GM19438 (cell line): ENCODE measurements around the gene NUDT8.

ENCODE experiments used
- ATAC-seq: cut with Tn5 transposase; IDR thresholded peaks from one replicate; pipeline ENCODE4 v1.9.1; 2021; ENCODE audit warnings: low read depth; ENCODE audit not compliant: unreplicated experiment

NUDT8 gene, protein sequence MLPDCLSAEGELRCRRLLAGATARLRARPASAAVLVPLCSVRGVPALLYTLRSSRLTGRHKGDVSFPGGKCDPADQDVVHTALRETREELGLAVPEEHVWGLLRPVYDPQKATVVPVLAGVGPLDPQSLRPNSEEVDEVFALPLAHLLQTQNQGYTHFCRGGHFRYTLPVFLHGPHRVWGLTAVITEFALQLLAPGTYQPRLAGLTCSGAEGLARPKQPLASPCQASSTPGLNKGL

DNA sequence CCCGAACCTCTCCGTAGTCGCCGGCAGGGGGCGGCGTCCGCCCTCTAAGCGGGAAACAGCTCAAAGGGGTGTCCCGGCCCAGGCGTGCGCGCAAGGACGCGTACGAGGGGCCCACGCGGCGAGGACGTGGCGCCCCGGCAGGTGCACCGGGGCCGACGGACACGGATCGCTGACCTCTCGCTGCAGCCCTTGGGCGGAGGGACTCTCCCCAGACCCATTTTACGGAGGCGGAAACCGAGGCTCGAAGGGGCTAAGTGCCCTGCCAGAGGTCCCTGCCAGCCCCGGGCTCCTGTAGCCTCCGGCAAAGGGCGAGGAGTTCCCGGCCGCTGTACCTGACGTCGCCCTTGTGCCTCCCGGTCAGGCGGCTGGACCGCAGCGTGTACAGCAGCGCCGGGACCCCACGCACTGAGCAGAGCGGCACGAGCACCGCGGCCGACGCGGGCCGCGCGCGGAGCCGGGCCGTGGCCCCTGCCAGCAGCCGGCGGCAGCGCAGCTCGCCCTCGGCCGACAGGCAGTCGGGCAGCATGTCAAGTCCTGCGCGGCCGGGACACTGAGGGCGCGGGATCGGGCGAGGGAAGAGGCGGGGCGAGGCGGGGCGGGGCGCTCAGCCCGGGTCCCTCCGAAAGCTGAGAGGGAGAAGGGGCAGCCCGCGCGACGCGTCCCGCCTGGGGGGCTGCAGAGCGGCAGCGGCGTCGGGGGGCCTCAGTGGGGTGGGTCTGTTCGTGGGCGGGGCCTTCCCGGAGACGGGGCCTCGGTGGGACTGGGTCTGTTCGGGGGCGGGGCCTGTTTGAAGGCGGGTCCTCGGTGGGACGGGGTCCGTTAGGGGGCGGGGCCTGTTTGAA, at the start of gene NUDT8:
NUDT8 (minus strand) TSS at position 552 of the 842 bp plus-strand sequence; CDS start at position 526, 26 bp downstream.
- peak; percentile 45 for ATAC-seq

DNA sequence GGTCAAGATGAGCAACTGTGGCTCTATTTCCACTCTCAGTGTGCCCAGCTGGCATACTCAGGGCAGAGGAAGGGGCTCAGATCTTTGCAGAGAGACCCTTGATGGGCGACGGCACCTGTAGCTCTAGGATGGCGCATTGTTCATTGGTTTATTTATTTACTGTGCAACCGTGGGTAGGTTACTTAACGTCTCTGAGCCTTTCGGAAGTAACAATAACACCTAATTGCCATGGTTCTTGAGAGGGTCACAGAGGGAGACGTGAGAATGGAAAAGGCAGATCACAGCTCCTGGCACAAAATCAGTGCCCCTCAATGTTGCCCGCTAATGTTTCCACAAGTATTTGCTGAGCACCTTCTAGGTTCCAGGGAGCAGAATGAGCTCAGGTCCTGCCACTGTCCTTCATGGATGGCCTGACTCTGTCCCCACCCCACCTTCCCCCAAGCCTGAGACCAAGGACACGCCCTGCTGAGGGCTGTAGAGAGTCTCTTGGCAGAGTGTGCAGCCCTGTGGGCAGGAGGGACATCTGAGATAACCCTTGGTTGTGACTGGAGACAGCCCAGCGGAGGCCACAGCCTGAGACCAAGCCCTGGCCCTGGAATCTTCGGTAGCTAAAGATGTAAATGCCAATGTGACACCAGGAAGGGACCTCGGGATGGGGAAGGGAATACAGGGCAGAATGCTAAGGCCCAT, 45.5 kb upstream of the NUDT8 start:
- no peak for ATAC-seq

DNA sequence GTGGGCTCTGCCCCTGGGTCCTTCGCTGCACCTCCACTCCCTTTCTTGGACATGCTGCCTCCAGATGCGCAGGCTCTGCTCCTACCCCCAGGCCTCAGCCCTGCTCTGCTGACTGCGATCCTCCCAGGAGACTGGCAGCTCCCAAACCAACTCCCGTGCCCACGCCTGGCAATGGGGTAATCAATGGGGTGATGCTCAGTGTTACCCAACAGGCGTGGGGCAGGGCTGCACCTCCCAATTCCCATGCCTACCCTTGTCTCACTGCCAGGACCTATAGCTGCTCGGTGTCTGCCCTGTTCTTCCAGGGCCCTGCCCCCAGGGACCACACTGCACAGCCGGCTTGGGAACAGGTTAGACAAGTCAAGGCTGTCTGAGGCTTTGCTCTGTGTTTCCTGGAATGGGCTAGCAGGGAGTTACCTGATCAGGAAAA, 44.7 kb upstream of the NUDT8 start, which contains the start of gene ALDH3B2:
ALDH3B2 (minus strand) TSS at position 182 of the 430 bp plus-strand sequence. CDS start 7,688 bp downstream, outside the sequence.
- no peak for ATAC-seq

DNA sequence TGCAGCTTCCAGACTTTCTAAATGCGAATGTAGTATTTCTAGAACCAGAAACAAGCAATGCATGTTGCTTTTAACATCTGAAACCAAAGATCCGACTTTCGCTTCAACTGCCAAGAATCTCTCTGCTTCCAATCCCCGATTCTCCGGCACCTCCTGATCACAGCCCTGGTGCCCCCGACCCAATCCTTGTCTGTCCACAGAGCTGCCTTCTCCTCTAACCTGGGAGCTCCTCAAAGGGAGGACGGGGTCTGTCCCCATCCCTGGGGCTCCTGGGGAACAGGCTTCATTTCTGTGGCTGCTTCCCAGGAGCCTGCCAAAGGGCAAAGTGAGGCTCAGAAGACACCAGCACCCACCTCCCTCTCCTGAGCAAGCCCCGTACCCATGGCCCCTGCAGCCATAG, 44.2 kb upstream of the NUDT8 start:
- ATAC-seq: no peak

DNA sequence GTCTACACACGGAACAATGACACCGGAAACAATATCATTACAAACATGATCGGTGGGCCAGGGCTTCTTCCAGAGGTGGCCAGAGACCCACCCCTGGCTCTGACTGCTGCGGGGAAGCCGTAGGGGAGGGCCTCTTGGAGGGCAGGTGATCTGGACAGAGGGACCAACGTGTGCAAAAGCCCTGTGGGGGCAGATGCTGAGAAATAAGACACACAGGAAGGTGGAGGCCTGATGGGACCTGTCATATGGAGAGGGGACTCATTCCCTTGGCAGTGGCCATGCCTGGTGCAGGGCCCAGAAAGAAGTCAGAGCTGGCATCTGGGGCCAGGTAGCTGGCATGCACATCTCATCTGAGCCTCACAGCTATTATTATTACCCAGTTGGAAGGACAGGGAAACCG, 43.6 kb upstream of the NUDT8 start:
- ATAC-seq: no peak

DNA sequence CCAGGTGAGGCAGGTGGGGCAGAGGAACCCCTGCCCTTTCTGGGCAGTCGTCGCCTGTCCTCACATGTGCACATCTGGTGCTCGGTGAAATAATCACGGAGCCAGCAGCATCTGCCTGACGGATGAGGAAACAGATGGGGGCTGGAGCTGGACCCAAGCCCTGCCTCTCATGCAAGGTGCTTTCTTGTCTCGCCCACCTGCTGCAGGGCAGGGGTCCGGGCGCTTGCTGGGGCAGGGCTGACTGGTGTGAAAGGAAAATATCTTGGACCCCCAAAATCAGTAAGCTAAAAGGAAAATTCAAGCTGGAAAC, 41.4 kb upstream of the NUDT8 start:
- no peak for ATAC-seq

DNA sequence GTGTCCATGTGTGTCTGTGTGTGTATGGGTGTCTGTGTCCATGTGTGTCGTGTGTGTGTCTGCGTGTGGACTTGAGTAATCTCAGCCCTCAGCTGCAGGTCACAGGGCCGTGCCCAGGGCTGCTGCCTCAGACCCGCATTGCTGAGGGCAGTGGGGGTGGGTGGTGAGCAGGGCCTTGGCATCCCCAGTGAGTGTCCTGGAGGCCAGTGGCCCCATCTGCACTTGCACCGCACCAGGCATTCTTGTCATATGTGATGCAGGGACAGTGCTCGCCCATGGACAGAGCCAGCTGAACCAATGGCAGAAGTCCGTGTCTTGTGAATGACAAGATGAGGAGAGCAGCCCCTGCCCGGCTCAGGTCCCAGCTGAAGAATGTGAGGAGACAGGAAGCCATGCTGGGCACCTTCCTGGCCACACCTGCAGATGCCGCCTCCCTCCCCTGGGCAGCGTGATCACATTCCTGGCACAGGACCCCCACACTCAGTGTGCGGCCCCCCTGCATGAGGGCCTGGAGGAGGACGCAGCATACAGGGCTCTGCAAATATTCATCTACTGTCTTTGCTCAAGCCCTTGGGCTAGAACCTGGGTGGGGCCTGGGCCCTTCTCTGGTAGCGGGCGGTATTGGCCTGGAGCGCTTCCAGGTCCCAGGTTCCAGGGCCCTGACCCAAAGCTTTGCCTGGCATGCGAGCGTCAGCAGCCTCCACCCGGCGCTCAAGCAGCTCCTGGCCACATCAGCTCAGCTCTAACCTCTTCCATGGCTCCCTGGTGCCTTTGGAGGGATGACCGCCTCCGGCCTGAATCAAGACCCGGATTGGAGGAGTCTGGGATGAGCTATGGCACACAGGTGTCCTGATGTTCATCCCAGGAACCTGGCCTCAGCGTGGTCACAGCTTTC, 40.8 kb upstream of the NUDT8 start:
- no peak for ATAC-seq

DNA sequence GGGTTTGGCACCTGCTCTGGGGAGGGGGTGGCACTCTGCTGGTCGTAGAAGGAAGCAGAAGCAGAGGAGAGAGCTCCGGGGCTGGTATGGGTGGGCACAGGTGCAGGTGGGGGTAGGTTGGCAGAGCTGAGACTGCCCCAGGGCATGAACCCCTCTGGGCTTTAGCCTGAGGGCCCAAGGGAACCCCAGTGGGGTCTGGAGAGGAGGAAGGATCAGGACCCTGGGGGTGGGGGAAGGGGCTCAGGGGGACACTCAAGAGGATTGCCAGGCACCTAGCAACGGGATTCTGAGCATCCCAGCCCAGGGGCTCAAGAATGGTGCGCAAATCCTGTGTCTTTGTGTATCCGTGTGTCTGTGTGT, 38.4 kb upstream of the NUDT8 start:
- no peak for ATAC-seq

DNA sequence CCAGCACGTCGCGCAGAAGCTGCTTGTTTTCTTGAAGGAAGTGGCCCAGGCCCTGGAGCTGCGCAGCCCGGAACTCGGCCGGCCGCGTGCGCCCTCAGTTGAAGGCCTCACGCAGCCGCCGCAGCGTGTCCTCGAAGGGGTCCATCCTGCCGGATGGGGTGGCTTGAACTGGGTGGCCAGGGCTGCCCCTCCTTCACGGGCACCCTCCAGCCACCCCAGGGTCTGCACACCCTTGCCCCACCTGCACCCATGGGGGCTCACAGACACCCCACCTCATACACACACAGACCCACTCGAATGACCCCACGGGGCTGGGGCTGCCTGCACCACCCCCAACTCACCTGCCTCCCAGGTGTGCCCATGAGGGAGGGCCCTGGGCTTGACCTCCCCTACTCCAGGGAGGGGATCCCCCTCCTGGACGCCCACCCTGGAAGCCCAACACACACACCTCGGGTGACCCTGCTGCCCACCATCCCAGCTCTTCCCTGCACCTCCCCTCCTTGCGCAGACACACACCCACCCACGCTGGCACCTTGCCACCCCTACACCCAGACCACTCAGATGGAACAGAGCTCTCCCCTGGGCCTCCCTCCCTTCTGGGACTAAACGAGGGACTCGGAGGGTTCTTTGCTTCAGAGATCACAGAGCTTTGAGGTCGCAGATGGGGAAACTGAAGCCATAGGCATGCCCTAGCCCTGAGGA, 37.9 kb upstream of the NUDT8 start:
- no peak for ATAC-seq

DNA sequence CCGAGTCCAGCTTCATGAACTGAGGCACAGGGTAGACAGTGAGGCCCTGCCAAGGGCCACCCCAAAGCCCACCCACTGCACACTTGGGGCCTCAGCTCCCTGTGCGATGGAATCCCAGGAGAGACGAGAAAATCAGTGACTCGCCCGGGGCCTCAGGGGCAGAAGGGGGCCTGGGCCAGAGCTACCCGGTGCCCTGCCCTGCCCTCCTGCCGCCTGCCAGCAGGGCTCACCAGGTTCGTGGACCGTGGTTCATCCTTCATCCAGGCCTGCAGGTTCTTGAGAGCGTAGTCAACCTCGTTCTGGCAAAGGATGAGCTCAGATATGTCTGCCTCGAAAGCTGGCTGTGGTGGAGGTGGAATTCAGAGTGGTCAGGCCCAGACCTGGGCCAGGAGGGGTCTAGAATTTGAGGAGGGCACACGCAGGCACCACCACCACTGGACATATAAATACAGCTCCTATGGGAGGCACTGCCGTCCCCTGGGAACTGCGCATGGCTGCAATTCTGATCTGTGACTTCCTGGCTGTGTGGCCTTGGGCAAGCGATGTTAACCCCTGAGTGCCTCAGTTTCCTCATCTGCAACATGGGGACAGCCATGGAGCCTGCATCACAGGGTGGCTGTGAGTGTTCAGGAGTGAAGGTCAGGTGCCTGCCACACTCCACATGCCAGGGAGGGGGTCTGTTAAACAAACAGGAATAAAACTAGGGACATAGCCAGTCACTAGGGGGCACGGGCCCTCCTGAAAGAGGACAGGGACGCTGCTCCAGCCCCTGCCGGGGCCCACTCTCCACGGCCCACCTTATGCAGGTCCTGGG, 37.1 kb upstream of the NUDT8 start:
- no peak for ATAC-seq

DNA sequence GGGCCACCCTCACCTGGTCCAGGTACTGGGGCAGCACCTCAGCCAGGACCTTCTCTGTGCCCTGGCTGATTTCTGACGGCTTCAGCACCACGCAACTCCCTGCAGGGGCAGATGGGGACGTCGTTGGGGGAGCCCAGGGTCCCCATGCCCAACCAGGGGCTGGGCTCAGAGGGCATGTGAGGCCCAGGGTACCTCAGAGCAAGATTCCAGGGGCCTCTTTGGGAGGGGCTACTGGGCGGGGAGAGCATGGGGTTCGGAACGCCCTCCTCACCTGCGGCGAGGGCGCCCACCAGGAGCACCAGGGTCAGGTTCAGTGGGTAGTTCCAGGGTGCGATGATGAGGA, 36.5 kb upstream of the NUDT8 start:
- ATAC-seq: no peak

DNA sequence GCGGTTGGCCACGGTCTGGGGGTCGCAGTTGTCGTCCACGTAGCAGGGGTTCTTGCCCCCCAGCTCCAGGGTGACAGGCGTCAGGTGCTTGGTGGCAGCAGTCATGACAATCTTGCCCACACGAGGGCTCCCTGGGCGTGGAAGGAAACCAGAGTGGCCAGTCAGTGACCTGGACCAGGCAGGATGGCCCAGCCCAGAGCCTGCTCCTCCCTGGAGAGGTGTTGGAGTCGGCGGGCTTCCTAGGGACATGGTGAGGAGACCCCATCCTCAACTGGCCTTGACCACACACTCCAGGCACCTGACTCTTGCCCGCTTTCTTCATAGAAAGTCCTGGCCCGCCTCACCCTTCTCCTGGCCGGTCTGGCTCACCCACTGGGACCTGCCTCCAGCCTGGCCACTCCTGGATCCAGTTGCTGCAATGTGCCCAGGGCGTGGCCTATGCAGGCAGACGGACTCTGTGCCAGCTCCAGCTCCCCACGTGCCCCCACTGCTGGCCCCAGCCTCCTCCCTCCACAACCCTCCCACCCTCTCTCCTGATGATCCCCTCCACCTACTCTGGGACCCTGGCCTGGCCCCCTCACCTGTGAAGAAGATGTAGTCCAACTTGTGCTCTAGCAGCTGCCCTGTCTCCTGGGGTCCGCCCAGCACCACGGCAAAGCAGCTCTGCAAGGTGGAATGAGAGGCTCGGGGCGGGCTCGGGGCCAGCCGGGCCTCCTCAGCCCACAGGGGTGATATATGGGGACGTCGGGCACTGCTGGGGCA, 36.0 kb upstream of the NUDT8 start:
- no peak for ATAC-seq

DNA sequence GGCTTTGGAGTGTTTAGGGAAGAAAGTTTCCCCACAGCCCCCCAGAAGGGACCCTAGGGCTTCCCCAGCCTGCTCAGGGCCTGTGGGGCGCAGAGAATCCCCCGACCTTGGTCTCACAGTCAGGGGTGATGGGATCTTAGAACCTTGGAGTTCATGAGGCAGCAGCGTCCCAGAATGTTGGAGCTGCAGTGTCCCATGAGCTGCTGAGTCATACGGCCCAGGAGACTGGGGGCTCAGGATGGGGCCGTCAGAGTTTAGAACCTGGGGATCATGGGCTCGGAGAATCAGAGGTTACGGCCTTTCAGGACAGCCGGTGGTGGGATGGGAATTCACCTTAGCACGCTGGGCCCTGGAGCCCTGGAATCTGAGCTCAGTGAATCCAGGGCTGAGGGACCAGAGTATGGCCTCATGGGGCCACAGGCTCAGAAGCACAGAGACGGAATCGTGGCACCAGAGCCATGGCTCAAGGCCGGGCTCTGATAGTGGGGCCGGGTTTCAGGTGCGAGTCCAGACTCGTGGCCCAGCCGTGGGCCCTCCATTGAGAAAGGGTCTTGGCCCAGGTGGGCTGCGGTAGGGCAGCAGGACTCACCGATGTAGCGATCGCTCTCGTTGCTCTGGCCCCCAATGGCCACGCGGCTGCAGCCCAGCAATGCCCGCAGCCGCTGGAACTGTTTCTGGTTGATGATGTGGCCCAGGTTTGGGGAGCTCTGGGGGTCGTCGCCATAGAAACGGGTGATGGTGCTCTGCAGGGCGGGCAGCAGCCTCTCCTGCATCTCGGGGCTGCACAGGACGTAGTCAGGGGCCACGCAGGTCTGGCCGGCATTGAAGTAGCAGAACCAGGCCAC, 35.2 kb upstream of the NUDT8 start:
- no peak for ATAC-seq

DNA sequence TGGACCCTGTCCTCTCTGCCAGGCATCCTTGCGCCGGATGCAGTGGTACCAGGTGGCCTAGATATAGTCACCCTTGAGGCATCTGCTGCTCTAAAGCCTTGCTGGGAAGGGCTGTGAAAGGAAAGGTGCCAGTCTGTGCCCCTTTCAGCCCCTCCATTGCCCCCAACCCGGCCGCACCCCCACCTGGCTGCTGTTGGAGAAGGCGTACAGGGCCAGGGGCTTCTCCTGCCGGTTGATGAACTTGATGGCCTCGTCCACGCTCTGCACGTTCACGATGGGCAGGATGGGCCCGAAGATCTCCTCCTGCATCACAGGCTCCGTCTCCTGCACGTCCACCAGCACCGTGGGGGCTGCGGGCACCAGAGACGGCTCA, 34.5 kb upstream of the NUDT8 start:
- ATAC-seq: no peak

DNA sequence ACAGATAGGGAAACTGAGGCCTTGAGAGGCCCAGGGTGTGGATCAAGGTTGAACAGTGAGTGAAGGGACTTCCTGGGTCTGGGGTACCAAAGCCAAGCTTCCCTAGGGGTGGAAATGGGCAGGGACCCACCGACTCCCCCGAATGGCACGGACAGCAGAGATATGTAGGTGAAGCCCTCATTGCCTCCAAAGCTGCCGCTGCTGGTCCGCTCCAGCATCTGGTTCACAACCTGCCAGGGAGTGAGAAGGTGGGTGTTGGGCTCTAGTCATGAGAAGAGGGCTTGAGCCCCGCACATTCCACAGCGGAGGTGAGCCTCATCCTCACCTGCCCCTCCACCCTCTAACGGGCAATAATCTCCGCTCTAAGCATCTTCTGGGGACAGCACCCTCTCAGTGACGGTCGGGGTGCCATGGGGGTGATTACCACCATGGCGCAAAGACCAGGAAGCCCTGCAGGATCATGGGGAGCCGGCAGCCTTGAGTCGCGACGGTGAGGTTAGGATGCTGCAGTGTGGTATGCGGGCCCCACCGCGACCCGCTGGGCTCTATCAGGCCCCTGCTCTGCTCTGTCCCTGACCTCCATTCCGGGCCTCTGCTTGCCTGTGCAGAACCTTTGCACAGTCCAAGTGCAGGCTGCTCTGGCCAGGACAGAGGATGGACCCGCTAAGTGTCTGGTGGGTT, 33.9 kb upstream of the NUDT8 start:
- ATAC-seq: no peak

DNA sequence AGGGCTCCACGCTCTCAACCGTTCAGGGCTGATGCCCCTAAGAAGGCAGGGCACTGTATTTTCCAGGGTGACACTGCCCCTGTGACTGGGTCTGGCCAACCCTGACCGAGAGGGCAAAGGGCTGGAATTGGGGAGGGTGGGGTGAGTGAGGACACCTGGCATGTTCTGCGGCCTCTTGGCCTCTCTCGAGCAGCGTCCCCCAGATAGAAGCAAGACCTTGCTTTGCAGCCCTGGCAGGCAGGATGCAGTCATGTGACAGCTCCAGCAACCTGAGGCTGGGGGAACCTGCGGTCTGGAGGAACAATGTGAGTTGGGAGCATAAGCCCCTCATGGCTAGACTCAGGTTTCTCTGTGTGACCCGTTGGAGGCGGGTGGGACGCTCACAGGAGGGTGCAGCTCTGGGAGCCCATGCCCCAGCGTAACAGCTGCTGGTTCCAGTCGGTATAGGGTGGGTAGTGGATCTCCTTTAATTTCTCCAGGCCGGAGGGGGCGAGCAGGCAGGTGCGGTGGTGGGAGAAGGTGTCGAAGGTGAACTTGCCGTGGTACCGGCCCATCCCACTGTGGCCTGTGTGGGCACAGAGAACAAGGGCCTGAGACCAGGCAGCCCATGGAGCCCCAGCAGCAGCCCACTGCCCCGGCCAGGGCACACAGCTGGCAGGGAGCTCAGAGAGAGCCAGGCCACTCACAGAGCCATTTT, 33.2 kb upstream of the NUDT8 start:
- ATAC-seq: no peak
